AG04450 (cell line): ENCODE results near the gene KCNK4. TPM values are rescaled to one million over a fixed set of nuclear protein-coding genes. Genes with fewer than 3 reads are reported as not detected.
"Not testable (repeated sequence)": the region's sequence is repeated elsewhere in the genome, so short reads cannot be mapped to it uniquely, and the experiment has no call there.

ENCODE experiments used
- CTCF ChIA-PET: fragments of 300-600, 350-600 bp; formaldehyde crosslinking; extraction: SDS; loops from one replicate; lab custom pipeline; 2022; ENCODE audit warnings: antibody characterized with exemption, inconsistent platforms; lab: Charles Lee
- POLR2A ChIA-PET: fragments of 350-600 bp; formaldehyde crosslinking; extraction: SDS; loops from one replicate; lab custom pipeline; 2021; ENCODE audit warnings: antibody characterized with exemption, inconsistent platforms; lab: Yijun Ruan, JAX
- DNase-seq: peaks from one replicate; pipeline ENCODE4 v3.0.0-alpha.2; 2011; ENCODE audit warnings: low read depth, low spot score
- H3K27ac ChIP-seq: one replicate; pipeline ENCODE4 v1.5.1; 2012; ENCODE audit warnings: low read depth, low read length, control low read depth
- H3K27me3 ChIP-seq: one replicate; pipeline ENCODE4 v1.6.0; 2012; ENCODE audit warnings: low read length; ENCODE audit not compliant: control insufficient read depth, insufficient read depth
- H3K4me3 ChIP-seq: 2 replicates; pipeline ENCODE4 v1.5.1; 2011; ENCODE audit warnings: mild to moderate bottlenecking, low read depth, low read length, control low read depth
- H3K9me3 ChIP-seq: 2 replicates; pipeline ENCODE4 v1.5.1; 2012; ENCODE audit warnings: low read length; ENCODE audit not compliant: control insufficient read depth, insufficient read depth
- polyA plus RNA-seq: library from polyadenylated mRNA; depleted of rRNA; stranded (reverse); fragments of >200 nt; gene quantifications from 2 replicates; pipeline ENCODE4 v1.2.3, GENCODE V29; 2011
- TF ChIP-seq, protein P1 (sequence below): IDR thresholded peaks from 2 replicates; pipeline ENCODE4 v1.5.1; 2011; ENCODE audit warnings: low read depth, low read length, control low read depth, inconsistent platforms

The KCNK4 gene
- polyA plus RNA-seq, 1 experiment = not detected

DNA sequence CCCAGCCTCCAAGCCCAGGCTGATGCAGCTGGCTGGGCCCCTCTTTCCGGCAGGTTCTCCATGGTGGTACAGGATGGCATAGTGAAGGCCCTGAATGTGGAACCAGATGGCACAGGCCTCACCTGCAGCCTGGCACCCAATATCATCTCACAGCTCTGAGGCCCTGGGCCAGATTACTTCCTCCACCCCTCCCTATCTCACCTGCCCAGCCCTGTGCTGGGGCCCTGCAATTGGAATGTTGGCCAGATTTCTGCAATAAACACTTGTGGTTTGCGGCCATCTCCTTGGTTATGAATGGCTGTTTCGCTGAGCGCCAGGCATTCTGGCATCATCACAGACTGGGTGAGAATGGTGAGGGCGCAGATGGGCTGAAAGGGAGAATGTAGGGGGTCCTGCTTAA is 30.4 kb downstream of the KCNK4 start:
- CTCF ChIA-PET = interaction anchor here (0.8 kb wide), 1 partner anchor 34 kb away, joined by 7 read pairs; no protein-coding TSS in a partner anchor

DNA sequence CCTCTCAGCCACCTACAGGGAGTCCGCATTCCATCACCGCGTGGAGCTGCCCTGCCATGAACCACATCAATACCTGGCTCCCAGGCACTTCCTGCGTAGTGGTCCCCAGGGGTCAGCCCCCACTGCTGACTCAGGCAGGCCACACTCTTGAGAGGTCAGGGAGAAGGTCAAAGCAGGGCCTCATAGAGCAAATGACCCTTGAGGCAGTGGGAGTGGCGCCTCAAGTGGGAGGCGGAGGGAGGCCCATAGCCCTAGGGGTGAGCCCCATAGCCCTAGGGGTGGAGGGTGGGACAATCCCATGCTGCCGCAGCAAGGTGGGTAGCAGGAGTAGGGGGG is 31.8 kb downstream of the KCNK4 start:
- H3K27me3 ChIP-seq = no peaks in the 10 kb centered on the region
- TF ChIP-seq, protein P1, sequence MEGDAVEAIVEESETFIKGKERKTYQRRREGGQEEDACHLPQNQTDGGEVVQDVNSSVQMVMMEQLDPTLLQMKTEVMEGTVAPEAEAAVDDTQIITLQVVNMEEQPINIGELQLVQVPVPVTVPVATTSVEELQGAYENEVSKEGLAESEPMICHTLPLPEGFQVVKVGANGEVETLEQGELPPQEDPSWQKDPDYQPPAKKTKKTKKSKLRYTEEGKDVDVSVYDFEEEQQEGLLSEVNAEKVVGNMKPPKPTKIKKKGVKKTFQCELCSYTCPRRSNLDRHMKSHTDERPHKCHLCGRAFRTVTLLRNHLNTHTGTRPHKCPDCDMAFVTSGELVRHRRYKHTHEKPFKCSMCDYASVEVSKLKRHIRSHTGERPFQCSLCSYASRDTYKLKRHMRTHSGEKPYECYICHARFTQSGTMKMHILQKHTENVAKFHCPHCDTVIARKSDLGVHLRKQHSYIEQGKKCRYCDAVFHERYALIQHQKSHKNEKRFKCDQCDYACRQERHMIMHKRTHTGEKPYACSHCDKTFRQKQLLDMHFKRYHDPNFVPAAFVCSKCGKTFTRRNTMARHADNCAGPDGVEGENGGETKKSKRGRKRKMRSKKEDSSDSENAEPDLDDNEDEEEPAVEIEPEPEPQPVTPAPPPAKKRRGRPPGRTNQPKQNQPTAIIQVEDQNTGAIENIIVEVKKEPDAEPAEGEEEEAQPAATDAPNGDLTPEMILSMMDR = no peak
- ChIA-PET CTCF (interaction anchor here (1.4 kb wide), 1 partner anchor 118 kb away, joined by 3 read pairs; no protein-coding TSS in a partner anchor), POLR2A (no interaction called here)
- no peaks in the 10 kb centered on the region; the same call in 1 of the 2 replicates for H3K9me3 ChIP-seq
- H3K4me3 ChIP-seq = no peak overlapping the region
- no peak overlapping the region for H3K27ac ChIP-seq
- DNase-seq = no peak

More for the DNA sequence above, 30.4 kb downstream of the KCNK4 start:
- H3K4me3 ChIP-seq = no peak overlapping the region
- H3K9me3 ChIP-seq = no peaks in the 10 kb centered on the region; the same call in 1 of the 2 replicates
- H3K27ac ChIP-seq = no peak overlapping the region
- TF ChIP-seq, protein P1 = no peak
- no peak for DNase-seq
- POLR2A ChIA-PET = no interaction called here
- H3K27me3 ChIP-seq = no peaks in the 10 kb centered on the region

DNA sequence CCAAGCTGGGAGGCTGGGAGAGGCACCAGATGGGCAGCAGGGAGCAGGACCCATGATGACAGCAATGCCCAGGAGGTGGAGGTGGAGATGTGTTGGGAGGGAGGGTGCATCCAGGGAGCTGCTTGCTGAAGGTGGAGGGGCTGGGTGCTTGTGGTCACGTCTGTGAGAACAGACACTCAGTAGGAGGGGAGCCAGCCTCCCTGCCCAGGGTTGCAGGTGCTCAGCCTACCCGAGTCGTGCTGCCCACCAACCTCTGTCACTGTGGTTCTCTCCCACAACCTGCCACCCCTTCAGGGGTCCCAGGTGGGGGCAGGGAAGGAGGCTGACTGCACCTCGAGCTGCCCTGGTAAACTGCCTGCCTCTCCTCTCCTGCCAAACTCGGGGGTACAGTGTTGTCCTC is 32.3 kb downstream of the KCNK4 start:
- no peak overlapping the region for H3K4me3 ChIP-seq
- no peaks in the 10 kb centered on the region for H3K27me3 ChIP-seq
- ChIA-PET POLR2A (interaction anchor here (0.5 kb wide), 1 partner anchor 153 kb away, joined by 3 read pairs; no protein-coding TSS in a partner anchor), CTCF (interaction anchor here (1.0 to 1.4 kb wide), 2 partner anchors 32 to 119 kb away, joined by 3 read pairs; no protein-coding TSS in a partner anchor)
- H3K27ac ChIP-seq = no peak overlapping the region
- no peak for DNase-seq
- TF ChIP-seq, protein P1 = no peak
- H3K9me3 ChIP-seq = no peaks in the 10 kb centered on the region; the same call in 1 of the 2 replicates

DNA sequence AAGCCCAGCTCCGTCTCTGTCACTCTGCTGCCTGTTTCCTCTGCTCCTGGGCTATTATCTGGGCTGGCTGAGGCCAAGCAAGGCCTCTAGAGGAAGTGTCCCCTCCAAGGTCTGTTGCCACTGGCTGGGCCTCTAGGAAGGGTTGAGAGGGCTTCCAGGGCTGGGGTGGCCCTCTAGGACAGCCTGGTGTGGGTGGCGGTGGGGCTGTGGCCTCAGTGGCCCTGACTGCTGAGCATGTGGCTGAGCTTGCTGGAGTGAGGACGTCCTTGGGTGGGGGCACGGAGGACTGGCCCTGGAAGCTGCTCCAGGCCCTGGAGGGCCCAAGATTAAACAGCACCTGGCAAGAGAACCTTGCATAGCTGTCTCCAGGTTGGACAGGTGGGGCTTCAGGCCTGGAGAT is 32.9 kb downstream of the KCNK4 start:
- not testable (repeated sequence) for H3K9me3 ChIP-seq, DNase-seq, H3K27ac ChIP-seq, H3K4me3 ChIP-seq, H3K27me3 ChIP-seq
- ChIA-PET CTCF (interaction anchor here (1.0 kb wide), 2 partner anchors 9 to 31 kb away, joined by 3 read pairs; no protein-coding TSS in a partner anchor), POLR2A (interaction anchor here (0.5 kb wide), 1 partner anchor 154 kb away, joined by 3 read pairs; no protein-coding TSS in a partner anchor)

DNA sequence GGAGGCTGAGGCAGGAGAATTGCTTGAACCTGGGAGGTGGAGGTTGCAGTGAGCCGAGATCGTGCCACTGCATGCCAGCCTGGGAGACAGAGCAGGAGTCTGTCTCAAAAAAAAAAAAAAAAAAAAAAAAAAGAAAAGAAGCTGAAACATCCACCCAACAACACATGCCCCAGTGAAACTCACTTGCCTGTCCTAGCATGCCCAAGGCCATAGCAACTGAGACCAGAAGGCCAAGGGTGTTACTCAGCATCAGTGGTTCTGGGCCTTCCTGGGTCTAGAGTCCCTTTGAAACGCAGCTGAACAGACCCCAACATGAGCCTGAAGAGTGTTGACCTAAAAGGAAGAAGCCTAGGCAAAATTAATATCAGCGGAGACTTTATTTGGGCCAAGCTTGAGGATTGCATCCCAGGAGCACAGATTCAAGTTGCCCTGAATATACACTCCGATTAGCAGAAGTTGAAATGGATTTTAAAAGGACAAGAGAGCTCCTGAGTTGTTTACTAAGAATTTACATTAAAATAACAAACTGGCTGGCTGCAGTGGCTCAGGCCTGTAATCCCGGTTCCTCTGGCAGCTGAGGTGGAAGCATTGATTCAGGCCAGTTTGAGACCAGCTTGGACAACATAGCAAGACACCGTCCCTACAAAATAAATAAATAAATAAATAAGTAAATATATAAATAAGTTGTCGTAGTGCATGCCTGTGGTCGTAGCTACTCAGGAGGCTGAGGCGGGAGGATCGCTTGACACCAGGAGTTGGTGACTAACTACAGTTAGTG is 33.8 kb downstream of the KCNK4 start:
- ChIA-PET CTCF (interaction anchor here (0.6 to 1.3 kb wide), 4 partner anchors 8 to 1906 kb away, joined by 3 to 12 read pairs (median 4); partner anchors contain the start of gene SCGB1A1), POLR2A (interaction anchor here (0.7 kb wide), 1 partner anchor 17 kb away, joined by 4 read pairs; no protein-coding TSS in a partner anchor)
- Histone ChIP-seq H3K4me3 (no peak overlapping the region), H3K27ac (no peak overlapping the region), H3K27me3 (peaks cover 3% of the 10 kb centered on the region), H3K9me3 (no peaks in the 10 kb centered on the region)
- no peak for DNase-seq
- TF ChIP-seq, protein P1 = no peak
